Naive thymus-derived CD8-positive, alpha-beta T cell (primary cell): ENCODE measurements around the gene SYTL1. TPM values are rescaled to one million over a fixed set of nuclear protein-coding genes. Genes with fewer than 3 reads are reported as not detected.

Experiments
- ATAC-seq, 2 donors: fragments of 150-1000 bp; cut with Tn5 transposase in 1 of 2; sonication (Bioruptor Pico), chemical (Tn5 transposase) in 1 of 2; 1 replicate in 1 of 2; 2 replicates in 1 of 2; pipeline ENCODE4 v1.10.0; 2021; ENCODE audit warnings: mild to moderate bottlenecking in 2 of 2, moderate library complexity in 2 of 2
- POLR2A ChIA-PET: fragments of 350-600 bp; sonication (Branson Sonifier 250); formaldehyde crosslinking; loops from one replicate; lab custom pipeline; 2021; ENCODE audit warnings: antibody characterized with exemption; lab: Charles Lee
- DNase-seq, 10 donors: peaks; one replicate each; pipeline versions ENCODE4 v3.0.0 to v3.0.0-alpha.2; 2020 to 2022
- H3K27ac Mint-ChIP-seq, 10 donors: one replicate each; pipeline ENCODE4 v1.8.0; 2020 to 2022; ENCODE audit warnings: mild to moderate bottlenecking in 10 of 10, mixed read lengths in 10 of 10, moderate library complexity in 4 of 10, inconsistent platforms in 1 of 10
- H3K27me3 Mint-ChIP-seq, 5 donors: one replicate each; pipeline ENCODE4 v1.8.0; 2021 to 2022; ENCODE audit warnings: mixed read lengths in 5 of 5
- H3K36me3 Mint-ChIP-seq, 3 donors: one replicate each; pipeline ENCODE4 v1.8.0; 2020 to 2022; ENCODE audit warnings: mixed read lengths in 3 of 3, mild to moderate bottlenecking in 2 of 3, inconsistent platforms in 1 of 3
- H3K4me1 Mint-ChIP-seq, 4 donors: one replicate each; pipeline ENCODE4 v1.8.0; 2021 to 2022; ENCODE audit warnings: mixed read lengths in 4 of 4
- H3K4me3 Mint-ChIP-seq, 10 donors: one replicate each; pipeline ENCODE4 v1.8.0; 2020 to 2022; ENCODE audit warnings: mild to moderate bottlenecking in 10 of 10, mixed read lengths in 10 of 10, moderate library complexity in 6 of 10, inconsistent platforms in 1 of 10
- H3K9me3 Mint-ChIP-seq, 9 donors: one replicate each; pipeline ENCODE4 v1.8.0; 2020 to 2022; ENCODE audit warnings: mixed read lengths in 9 of 9, mild to moderate bottlenecking in 3 of 9, inconsistent platforms in 1 of 9, moderate library complexity in 1 of 9
- polyA plus RNA-seq, 3 donors: library from polyadenylated mRNA; unstranded; fragments of 300-500 nt; fragmentation: Illumina TruSeq; gene quantifications; one replicate each; pipeline ENCODE4 v1.2.3, GENCODE V29; 2021
- total RNA-seq, 8 experiments: library from RNA in 2 of 8; stranded (reverse) in 2 of 8; gene quantifications; one replicate each; pipeline ENCODE4 v1.2.3 and lab custom pipeline; 2021 to 2026

SYTL1 gene
- 100 to 1,000 TPM; 125 to 135 TPM for total RNA-seq
- 10 to 100 TPM; 74.4 to 92.3 (median 91.9) TPM for polyA plus RNA-seq
- 12.4 to 152 (median 126) reads per million in 6 experiments for total RNA-seq (lab: John Stamatoyannopoulos, UW)

- Mint-ChIP-seq H3K4me3 (peak within 1 kb of the TSS; percentile 87 to 100 (median 96)), H3K27me3 (no peaks in the 10 kb centered on the region), H3K27ac (peak within 1 kb of the TSS; percentile 89 to 98 (median 96)), H3K9me3 (no peaks in the 10 kb centered on the region), H3K4me1 (peaks cover 28 to 62% (median 57%) of the 10 kb centered on the region in 4 donors), H3K36me3 (peaks cover 0 to 17% (median 4%) of the 10 kb centered on the region in 3 donors)
- peak; percentile 50 to 78 (median 62) for DNase-seq
- POLR2A ChIA-PET, result interaction anchor here (0.6 to 10.3 kb wide), 12 partner anchors 8 to 321 kb away, joined by 3 to 142 read pairs (median 8); partner anchors contain the start of genes MAP3K6, TMEM222 and WDTC1
- ATAC-seq, result peak; percentile 66 to 73
These were observed at the start of gene SYTL1 for GRCh38 chr1:27341525-27342252. TSS of gene SYTL1 (plus strand) at chr1:27342022. CDS start at chr1:27345335, 3,313 bp downstream.

- no peaks in the 10 kb centered on the region for H3K9me3 Mint-ChIP-seq
- peaks cover 0 to 8% (median 6%) of the 10 kb centered on the region in 4 donors for H3K4me1 Mint-ChIP-seq
- DNase-seq (no peak), ATAC-seq (no peak)
- H3K36me3 Mint-ChIP-seq, result peaks cover 5 to 72% (median 11%) of the 10 kb centered on the region in 3 donors
- no peaks in the 10 kb centered on the region for H3K27me3 Mint-ChIP-seq
- POLR2A ChIA-PET, result interaction anchor here (0.7 to 0.9 kb wide), 4 partner anchors 13 to 137 kb away, joined by 3 to 5 read pairs (median 4); partner anchors contain the start of gene SLC9A1
- H3K4me3 Mint-ChIP-seq, result no peak overlapping the region
- peak overlapping the region in 2 of 10 donors; percentile 37 to 45 for H3K27ac Mint-ChIP-seq
These were observed 49.7 kb upstream of the SYTL1 start for GRCh38 chr1:27292106-27292505.

- POLR2A ChIA-PET, result interaction anchor here (0.5 to 1.0 kb wide), 2 partner anchors 52 to 133 kb away, joined by 3 to 4 read pairs; no protein-coding TSS in a partner anchor
- H3K4me3 Mint-ChIP-seq, result no peak overlapping the region
- H3K27ac Mint-ChIP-seq, result peak overlapping the region in 1 of 10 donors; percentile 41
- no peak for DNase-seq
- no peak for ATAC-seq
- H3K27me3 Mint-ChIP-seq, result no peaks in the 10 kb centered on the region
- H3K9me3 Mint-ChIP-seq, result no peaks in the 10 kb centered on the region
- H3K36me3 Mint-ChIP-seq, result peaks cover 0 to 74% (median 7%) of the 10 kb centered on the region in 3 donors
- peaks cover 0 to 7% (median 3%) of the 10 kb centered on the region in 4 donors for H3K4me1 Mint-ChIP-seq
These were observed 47.9 kb upstream of the SYTL1 start for GRCh38 chr1:27293915-27294314.

GRCh38 chr1:27296773-27297291 lies 45.0 kb upstream of the SYTL1 start:
- H3K27me3 Mint-ChIP-seq, result no peaks in the 10 kb centered on the region
- DNase-seq (peak; percentile 38 to 82 (median 56)), ATAC-seq (peak; percentile 59 to 70)
- no peak overlapping the region for H3K4me3 Mint-ChIP-seq
- H3K27ac Mint-ChIP-seq, result peak overlapping the region in 1 of 10 donors; percentile 18
- H3K9me3 Mint-ChIP-seq, result no peaks in the 10 kb centered on the region
- H3K4me1 Mint-ChIP-seq, result peaks cover 3 to 13% (median 5%) of the 10 kb centered on the region in 4 donors
- H3K36me3 Mint-ChIP-seq, result peaks cover 0 to 73% (median 6%) of the 10 kb centered on the region in 3 donors
- POLR2A ChIA-PET, result interaction anchor here (0.6 to 7.6 kb wide), 3 partner anchors 100 to 332 kb away, joined by 3 to 65 read pairs (median 5); no protein-coding TSS in a partner anchor

GRCh38 chr1:27297903-27298302 lies 43.9 kb upstream of the SYTL1 start:
- DNase-seq, result no peak
- POLR2A ChIA-PET, result interaction anchor here (1.2 to 7.6 kb wide), 2 partner anchors 99 to 261 kb away, joined by 3 to 65 read pairs; no protein-coding TSS in a partner anchor
- H3K9me3 Mint-ChIP-seq, result no peaks in the 10 kb centered on the region
- ATAC-seq, result no peak
- peaks cover 3 to 13% (median 5%) of the 10 kb centered on the region in 4 donors for H3K4me1 Mint-ChIP-seq
- peaks cover 0 to 71% (median 1%) of the 10 kb centered on the region in 3 donors for H3K36me3 Mint-ChIP-seq
- no peak overlapping the region for H3K4me3 Mint-ChIP-seq
- peak overlapping the region in 1 of 10 donors; percentile 34 for H3K27ac Mint-ChIP-seq
- H3K27me3 Mint-ChIP-seq, result no peaks in the 10 kb centered on the region

GRCh38 chr1:27298632-27299384 lies 43.0 kb upstream of the SYTL1 start:
- Mint-ChIP-seq H3K27ac (peak overlapping the region in 2 of 10 donors; percentile 6 to 50), H3K36me3 (peaks cover 0 to 71% (median 1%) of the 10 kb centered on the region in 3 donors), H3K9me3 (no peaks in the 10 kb centered on the region), H3K4me1 (peaks cover 3 to 13% (median 5%) of the 10 kb centered on the region in 4 donors), H3K4me3 (no peak overlapping the region), H3K27me3 (no peaks in the 10 kb centered on the region)
- POLR2A ChIA-PET, result interaction anchor here (7.6 kb wide), 1 partner anchor 98 kb away, joined by 65 read pairs; no protein-coding TSS in a partner anchor
- no peak for ATAC-seq
- no peak for DNase-seq

GRCh38 chr1:27299385-27300271 lies 42.2 kb upstream of the SYTL1 start:
- no peak for ATAC-seq
- no peak for DNase-seq
- H3K4me3 Mint-ChIP-seq, result no peak overlapping the region
- H3K9me3 Mint-ChIP-seq, result no peaks in the 10 kb centered on the region
- peaks cover 3 to 13% (median 5%) of the 10 kb centered on the region in 4 donors for H3K4me1 Mint-ChIP-seq
- no peaks in the 10 kb centered on the region for H3K27me3 Mint-ChIP-seq
- H3K27ac Mint-ChIP-seq, result peak overlapping the region in 1 of 10 donors; percentile 20
- POLR2A ChIA-PET, result interaction anchor here (0.6 to 7.6 kb wide), 5 partner anchors 14 to 359 kb away, joined by 3 to 65 read pairs (median 3); no protein-coding TSS in a partner anchor
- peaks cover 0 to 69% (median 1%) of the 10 kb centered on the region in 3 donors for H3K36me3 Mint-ChIP-seq

GRCh38 chr1:27300341-27301051 lies 41.3 kb upstream of the SYTL1 start:
- Mint-ChIP-seq H3K4me3 (no peak overlapping the region), H3K4me1 (peaks cover 3 to 13% (median 5%) of the 10 kb centered on the region in 4 donors), H3K9me3 (no peaks in the 10 kb centered on the region), H3K27me3 (no peaks in the 10 kb centered on the region), H3K27ac (peak overlapping the region in 1 of 10 donors; percentile 65), H3K36me3 (peaks cover 0 to 65% (median 1%) of the 10 kb centered on the region in 3 donors)
- POLR2A ChIA-PET, result interaction anchor here (0.8 to 7.6 kb wide), 6 partner anchors 13 to 362 kb away, joined by 3 to 65 read pairs (median 3); no protein-coding TSS in a partner anchor
- peak; percentile 91 to 95 for ATAC-seq
- peak; percentile 66 to 86 (median 78) for DNase-seq

- H3K36me3 Mint-ChIP-seq, result peaks cover 0 to 61% (median 1%) of the 10 kb centered on the region in 3 donors
- POLR2A ChIA-PET, result interaction anchor here (0.8 to 7.6 kb wide), 4 partner anchors 32 to 362 kb away, joined by 3 to 65 read pairs (median 4); no protein-coding TSS in a partner anchor
These were observed 40.8 kb upstream of the SYTL1 start for GRCh38 chr1:27301052-27301422.

GRCh38 chr1:27301582-27302199 lies 40.1 kb upstream of the SYTL1 start:
- DNase-seq (no peak), ATAC-seq (no peak)
- H3K27me3 Mint-ChIP-seq, result no peaks in the 10 kb centered on the region
- H3K9me3 Mint-ChIP-seq, result no peaks in the 10 kb centered on the region
- peaks cover 2 to 6% (median 4%) of the 10 kb centered on the region in 4 donors for H3K4me1 Mint-ChIP-seq
- H3K27ac Mint-ChIP-seq, result peak overlapping the region in 1 of 10 donors; percentile 21
- H3K4me3 Mint-ChIP-seq, result no peak overlapping the region
- POLR2A ChIA-PET, result interaction anchor here (0.9 to 7.6 kb wide), 2 partner anchors 95 to 370 kb away, joined by 3 to 65 read pairs; partner anchors contain the start of gene IFI6
- H3K36me3 Mint-ChIP-seq, result peaks cover 0 to 61% (median 1%) of the 10 kb centered on the region in 3 donors

More at GRCh38 chr1:27301052-27301422, 40.8 kb upstream of the SYTL1 start:
- H3K4me3 Mint-ChIP-seq, result no peak overlapping the region
- peaks cover 3 to 10% (median 5%) of the 10 kb centered on the region in 4 donors for H3K4me1 Mint-ChIP-seq
- H3K9me3 Mint-ChIP-seq, result no peaks in the 10 kb centered on the region
- no peak for ATAC-seq
- no peak for DNase-seq
- H3K27me3 Mint-ChIP-seq, result no peaks in the 10 kb centered on the region
- peak overlapping the region in 1 of 10 donors; percentile 65 for H3K27ac Mint-ChIP-seq
